ENCODE results near the gene TFIP11.

The TFIP11 gene

GRCh38 chr22:26549902-26550497 lies 37.7 kb upstream of the TFIP11 start:
- DNase-seq, result no peak
- peaks cover 21% of the 10 kb centered on the region for H3K4me1 Mint-ChIP-seq
- no peak overlapping the region for H3K4me3 Mint-ChIP-seq
- H3K9me3 Mint-ChIP-seq, result no peaks in the 10 kb centered on the region
- peak overlapping the region; percentile 64 for H3K27ac Mint-ChIP-seq
- H3K36me3 Mint-ChIP-seq (ENCODE audit: low read depth), result no peaks in the 10 kb centered on the region
- no peak for TF ChIP-seq CTCF (IDR thresholded peaks at IDR 0.05)
- H3K27me3 Mint-ChIP-seq (ENCODE audit: low read depth, poor library complexity), result no peaks in the 10 kb centered on the region

- H3K27ac Mint-ChIP-seq, result no peak overlapping the region
- H3K4me3 Mint-ChIP-seq, result no peak overlapping the region
- no peak for TF ChIP-seq CTCF (IDR thresholded peaks at IDR 0.05)
Measured at GRCh38 chr22:26548984-26549383, 36.7 kb upstream of the TFIP11 start.

GRCh38 chr22:26548303-26548702 lies 36.0 kb upstream of the TFIP11 start:
- H3K4me1 Mint-ChIP-seq, result peaks cover 17% of the 10 kb centered on the region
- H3K27me3 Mint-ChIP-seq (ENCODE audit: low read depth, poor library complexity), result no peaks in the 10 kb centered on the region
- H3K36me3 Mint-ChIP-seq (ENCODE audit: low read depth), result no peaks in the 10 kb centered on the region
- no peak for DNase-seq
- no peaks in the 10 kb centered on the region for H3K9me3 Mint-ChIP-seq
- no peak overlapping the region for H3K27ac Mint-ChIP-seq
- TF ChIP-seq CTCF (IDR thresholded peaks at IDR 0.05), result no peak
- H3K4me3 Mint-ChIP-seq, result no peak overlapping the region

More at GRCh38 chr22:26548984-26549383, 36.7 kb upstream of the TFIP11 start:
- no peaks in the 10 kb centered on the region for H3K36me3 Mint-ChIP-seq (ENCODE audit: low read depth)
- no peaks in the 10 kb centered on the region for H3K27me3 Mint-ChIP-seq (ENCODE audit: low read depth, poor library complexity)
- H3K9me3 Mint-ChIP-seq, result no peaks in the 10 kb centered on the region
- H3K4me1 Mint-ChIP-seq, result peaks cover 21% of the 10 kb centered on the region
- DNase-seq, result no peak

GRCh38 chr22:26547837-26548236 lies 35.6 kb upstream of the TFIP11 start:
- H3K4me3 Mint-ChIP-seq, result no peak overlapping the region
- no peak overlapping the region for H3K27ac Mint-ChIP-seq
- peaks cover 17% of the 10 kb centered on the region for H3K4me1 Mint-ChIP-seq
- H3K36me3 Mint-ChIP-seq (ENCODE audit: low read depth), result no peaks in the 10 kb centered on the region
- DNase-seq, result no peak
- no peak for TF ChIP-seq CTCF (IDR thresholded peaks at IDR 0.05)
- H3K9me3 Mint-ChIP-seq, result no peaks in the 10 kb centered on the region
- no peaks in the 10 kb centered on the region for H3K27me3 Mint-ChIP-seq (ENCODE audit: low read depth, poor library complexity)

GRCh38 chr22:26547426-26547825 lies 35.2 kb upstream of the TFIP11 start:
- H3K27ac Mint-ChIP-seq, result no peak overlapping the region
- peaks cover 17% of the 10 kb centered on the region for H3K4me1 Mint-ChIP-seq
- no peaks in the 10 kb centered on the region for H3K36me3 Mint-ChIP-seq (ENCODE audit: low read depth)
- no peak overlapping the region for H3K4me3 Mint-ChIP-seq
- TF ChIP-seq CTCF (IDR thresholded peaks at IDR 0.05), result no peak
- no peak for DNase-seq
- no peaks in the 10 kb centered on the region for H3K9me3 Mint-ChIP-seq
- no peaks in the 10 kb centered on the region for H3K27me3 Mint-ChIP-seq (ENCODE audit: low read depth, poor library complexity)

GRCh38 chr22:26546282-26546681 lies 34.0 kb upstream of the TFIP11 start:
- H3K36me3 Mint-ChIP-seq (ENCODE audit: low read depth), result no peaks in the 10 kb centered on the region
- H3K4me1 Mint-ChIP-seq, result peaks cover 17% of the 10 kb centered on the region
- DNase-seq, result no peak
- H3K27me3 Mint-ChIP-seq (ENCODE audit: low read depth, poor library complexity), result no peaks in the 10 kb centered on the region
- no peaks in the 10 kb centered on the region for H3K9me3 Mint-ChIP-seq
- no peak overlapping the region for H3K4me3 Mint-ChIP-seq
- no peak for TF ChIP-seq CTCF (IDR thresholded peaks at IDR 0.05)
- no peak overlapping the region for H3K27ac Mint-ChIP-seq
